GM19452 (cell line): Measurements from ENCODE around the gene FNIP2.

Experiments
- ATAC-seq: cut with Tn5 transposase; IDR thresholded peaks from one replicate; pipeline ENCODE4 v1.9.1; 2021; ENCODE audit not compliant: unreplicated experiment

FNIP2 gene

GRCh38 chr4:158760866-158761265, 8.0 kb upstream of the FNIP2 start:
- no peak for ATAC-seq

GRCh38 chr4:158762553-158762952, 6.3 kb upstream of the FNIP2 start:
- no peak for ATAC-seq

GRCh38 chr4:158763462-158763861, 5.4 kb upstream of the FNIP2 start:
- ATAC-seq, result no peak

GRCh38 chr4:158766434-158767044, 2.3 kb upstream of the FNIP2 start:
- ATAC-seq, result no peak

DNA sequence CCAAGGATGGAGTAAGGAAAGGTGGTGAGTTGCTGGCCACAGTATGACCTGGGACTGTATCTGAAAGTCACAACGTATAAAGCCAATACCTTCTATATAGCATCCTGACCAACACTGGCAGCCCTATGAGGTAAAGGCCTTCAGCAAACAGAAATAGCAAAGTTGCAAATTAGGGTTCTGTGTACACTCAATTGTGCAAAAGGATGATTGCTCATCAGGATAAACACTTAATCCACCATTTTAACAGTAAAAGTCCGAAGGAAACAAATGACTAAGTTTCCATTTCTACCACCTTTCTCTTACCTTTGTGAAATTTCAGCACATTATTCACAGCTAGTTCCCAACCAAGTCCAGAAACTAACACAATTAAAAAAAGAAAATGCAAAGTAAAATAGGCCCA, 1.4 kb upstream of the FNIP2 start:
- ATAC-seq, result no peak

DNA sequence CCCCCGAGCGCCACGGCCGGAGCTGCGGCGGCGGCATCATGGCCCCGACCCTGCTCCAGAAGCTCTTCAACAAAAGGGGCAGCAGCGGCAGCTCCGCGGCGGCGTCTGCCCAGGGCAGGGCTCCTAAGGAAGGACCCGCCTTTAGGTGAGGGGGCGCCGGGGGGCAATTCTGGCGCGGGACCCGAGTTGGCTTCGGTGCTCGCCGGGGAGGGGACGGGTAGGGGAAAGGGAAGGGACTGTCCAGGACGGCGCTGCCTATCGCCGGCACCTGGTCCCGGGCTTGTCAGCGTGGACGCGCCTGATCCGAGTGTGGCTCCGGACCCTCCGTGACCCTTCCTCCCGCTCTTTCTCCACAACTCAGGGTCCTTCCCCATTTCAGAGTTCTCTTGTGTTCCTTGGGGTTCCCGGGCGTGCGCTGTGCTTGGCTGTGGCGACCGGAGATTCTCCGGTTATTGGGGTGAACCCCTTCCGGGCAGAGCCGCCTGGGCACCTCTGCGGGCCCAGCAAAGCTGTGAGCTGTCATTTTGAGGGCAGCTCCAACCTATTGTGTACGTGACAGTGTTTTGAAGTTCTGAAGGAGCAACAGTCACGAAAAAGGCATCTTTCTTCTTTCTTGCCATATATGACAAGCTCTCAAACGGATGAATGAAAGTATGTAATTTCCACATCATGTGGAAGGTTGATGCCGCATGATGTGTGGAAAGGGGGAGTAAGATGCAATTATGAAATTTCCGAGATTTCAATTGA, 522 bp downstream of the FNIP2 start:
- peak; percentile 42 for ATAC-seq

DNA sequence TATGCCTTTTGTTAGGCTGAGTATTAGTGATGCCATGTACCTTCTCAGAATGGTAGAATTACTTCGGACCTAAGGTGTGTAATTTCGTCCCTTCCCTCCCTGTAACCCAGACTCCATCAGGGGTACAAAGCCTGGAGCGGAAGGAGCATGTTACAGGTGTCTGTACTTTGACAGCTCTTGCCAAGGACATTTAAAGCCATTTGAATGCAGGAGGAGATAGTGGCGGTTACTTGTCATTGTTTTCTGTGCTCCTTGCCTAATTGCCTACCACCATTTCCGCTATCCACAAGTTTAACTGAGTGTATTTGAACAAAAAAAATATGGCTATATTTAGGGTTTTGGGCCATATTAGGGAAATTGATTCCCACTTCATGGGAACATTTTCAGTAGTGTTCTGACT, 1.8 kb downstream of the FNIP2 start:
- no peak for ATAC-seq

DNA sequence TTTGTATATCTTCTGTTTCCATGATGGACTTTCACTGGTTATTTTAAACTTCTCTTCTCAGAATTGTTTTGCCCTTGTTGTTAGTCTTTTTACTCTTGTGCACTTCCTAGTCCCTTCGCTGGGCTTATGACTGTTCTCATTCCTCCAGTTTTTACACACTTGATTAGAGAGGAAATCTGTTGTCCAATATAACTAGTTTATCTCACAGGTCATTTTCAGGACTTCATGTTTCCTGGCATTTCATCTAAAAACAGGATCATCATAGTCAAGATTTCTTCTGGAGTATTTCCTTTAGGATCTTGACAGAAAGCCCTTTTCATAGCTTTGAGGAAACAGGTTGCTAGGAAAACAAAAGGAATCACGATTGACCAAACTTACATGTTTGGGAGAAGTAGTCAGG, 3.0 kb downstream of the FNIP2 start:
- ATAC-seq, result no peak

GRCh38 chr4:158775091-158775651, 6.3 kb downstream of the FNIP2 start:
- no peak for ATAC-seq

- ATAC-seq, result no peak
Observed at GRCh38 chr4:158776106-158776505, 7.3 kb downstream of the FNIP2 start.

- ATAC-seq, result peak; percentile 32
Observed at GRCh38 chr4:158777423-158778155, 8.8 kb downstream of the FNIP2 start.

DNA sequence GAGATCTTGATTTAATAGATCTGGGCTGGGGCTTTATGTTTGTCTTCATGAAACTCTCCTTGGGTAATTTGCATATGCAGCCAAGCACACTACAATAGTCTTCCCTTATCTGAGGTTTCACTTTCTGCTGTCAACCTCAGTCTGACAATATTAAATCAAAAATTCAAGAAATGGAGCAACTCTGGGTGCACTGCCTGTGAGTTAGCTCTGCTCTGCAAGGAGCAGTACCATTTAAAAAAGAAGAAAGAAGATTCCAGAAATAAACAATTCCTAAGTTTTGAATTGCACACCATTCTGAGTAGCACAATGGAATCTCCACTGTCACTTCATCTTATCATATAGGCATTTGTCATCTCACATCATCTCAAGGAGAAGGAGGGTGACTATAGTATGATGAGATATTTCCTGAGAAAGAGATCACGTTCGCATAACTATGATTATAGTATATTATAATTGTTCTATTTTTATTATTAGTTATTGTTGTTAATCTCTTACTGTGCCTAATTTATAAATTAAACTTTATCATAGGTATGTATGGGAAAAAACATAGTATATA, 9.4 kb downstream of the FNIP2 start:
- ATAC-seq, result peak; percentile 97

DNA sequence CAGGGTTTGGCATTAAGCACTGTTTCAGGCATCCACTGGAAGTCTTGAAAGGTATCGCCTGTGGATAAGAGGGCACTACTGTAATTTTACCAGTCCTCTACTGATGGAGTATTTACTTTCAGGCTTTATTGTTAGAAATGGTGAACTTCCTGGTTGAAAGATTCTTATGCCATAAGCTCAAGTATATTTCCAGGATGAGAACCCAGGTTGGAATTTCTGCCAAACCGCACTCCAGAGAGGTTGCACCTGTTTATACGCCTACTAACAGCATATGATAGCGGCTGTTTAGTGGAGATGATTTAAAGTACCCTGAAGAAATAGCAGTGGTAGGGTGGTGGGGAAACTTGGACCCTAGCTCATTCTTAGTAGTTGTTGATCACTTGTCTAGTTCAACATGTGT, 9.9 kb downstream of the FNIP2 start:
- ATAC-seq, result no peak

DNA sequence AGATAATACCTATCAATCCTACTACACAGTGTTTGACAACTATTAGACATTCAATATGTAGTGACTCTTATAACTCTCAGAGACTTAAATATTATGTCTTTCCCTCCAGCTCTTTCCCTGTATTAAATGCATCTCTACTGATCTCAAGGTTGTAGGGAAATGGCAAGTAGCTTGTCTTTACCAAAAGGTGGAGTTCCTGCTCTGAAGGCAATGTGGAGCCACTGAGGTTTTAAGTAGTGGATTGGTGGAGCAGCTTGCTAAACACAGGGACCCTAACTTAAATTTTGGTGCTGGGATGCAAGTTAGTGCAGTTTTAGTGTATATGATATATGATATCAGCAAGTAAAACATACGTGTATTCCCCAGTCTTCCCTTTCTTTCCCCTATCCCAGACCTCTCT, 13.1 kb downstream of the FNIP2 start:
- no peak for ATAC-seq

DNA sequence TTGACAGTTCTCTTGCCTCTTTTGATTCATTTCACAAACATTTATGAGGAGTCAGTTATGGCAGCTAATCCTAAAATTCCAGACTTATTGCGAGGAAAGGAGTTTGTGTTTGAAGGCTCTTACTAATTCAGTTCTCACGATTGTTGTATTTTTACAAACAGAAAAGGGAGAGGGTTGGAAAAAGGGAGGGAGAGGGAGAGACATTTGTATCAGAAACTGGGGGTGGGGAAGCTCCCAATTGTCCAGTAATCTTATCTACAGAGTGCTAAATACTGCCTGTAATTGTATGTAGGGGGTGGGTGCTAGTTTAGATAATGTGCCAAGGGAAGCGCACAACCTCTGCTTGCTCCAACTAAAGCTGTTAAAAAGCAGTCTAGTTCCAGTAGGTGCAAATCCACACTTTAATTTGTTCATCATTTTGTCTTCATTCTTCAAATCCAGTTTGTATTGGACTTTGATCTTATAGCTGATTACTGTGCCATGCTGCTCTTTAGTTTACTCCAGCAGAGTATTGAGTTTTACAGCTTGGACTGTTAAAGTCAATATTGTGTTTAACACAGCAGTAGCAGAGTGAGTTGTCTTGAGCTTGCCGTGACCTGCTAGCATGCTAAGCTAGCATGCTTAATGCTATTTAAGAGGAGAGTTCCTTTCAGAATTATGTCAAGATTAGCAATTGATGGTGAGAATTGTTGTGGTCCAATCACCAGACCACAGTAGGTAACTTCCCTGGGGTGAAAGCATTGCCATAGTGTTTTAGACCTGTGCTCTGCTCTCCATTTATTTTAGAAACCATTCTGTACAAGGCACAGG, 13.9 kb downstream of the FNIP2 start:
- ATAC-seq, result peak; percentile 55

GRCh38 chr4:158783785-158784184, 15.0 kb downstream of the FNIP2 start:
- no peak for ATAC-seq

DNA sequence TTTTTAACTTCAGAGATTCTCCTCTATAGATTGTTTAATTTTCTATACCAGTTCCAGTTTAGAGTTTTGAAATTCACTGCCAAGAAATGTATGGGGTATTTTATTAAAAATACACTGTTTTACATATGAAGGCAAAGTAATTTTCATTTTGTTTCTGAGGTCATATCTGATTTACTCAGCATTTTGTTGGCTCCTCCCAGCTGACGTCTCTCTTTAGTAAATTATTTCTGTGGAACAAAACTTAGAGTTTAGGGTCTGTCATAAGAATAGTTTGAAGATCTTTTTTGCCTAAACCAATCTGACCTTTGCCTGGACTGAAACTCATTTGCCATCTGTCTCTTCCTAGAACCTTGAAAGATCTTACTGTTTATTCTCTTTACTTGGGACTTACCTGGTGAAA, 16.9 kb downstream of the FNIP2 start:
- ATAC-seq, result no peak

DNA sequence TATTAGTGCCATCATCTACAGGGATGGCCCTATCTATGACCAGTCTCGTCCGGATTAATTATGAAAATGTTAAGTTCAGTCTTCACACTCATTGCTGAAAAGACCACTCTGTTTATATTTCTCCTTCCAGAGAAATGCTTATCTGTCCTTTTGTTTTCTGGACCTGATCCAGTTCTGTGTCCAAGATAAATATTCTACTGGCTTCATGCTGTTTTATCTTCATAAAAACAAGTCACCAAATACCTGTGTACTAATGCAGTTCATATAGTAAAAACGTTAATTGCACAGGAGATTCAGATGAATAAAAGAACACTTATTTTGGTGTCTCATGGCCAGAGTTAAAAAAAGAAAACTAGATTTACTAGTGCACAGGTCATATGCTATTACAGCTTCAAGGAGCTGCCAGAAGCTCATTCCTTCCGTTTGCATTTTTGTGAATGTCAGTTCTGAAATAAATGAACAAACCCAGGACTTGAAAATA, 17.3 kb downstream of the FNIP2 start:
- ATAC-seq, result no peak

GRCh38 chr4:158786955-158787354, 18.1 kb downstream of the FNIP2 start:
- ATAC-seq, result no peak

- ATAC-seq, result no peak
Observed at GRCh38 chr4:158787709-158788475, 19.1 kb downstream of the FNIP2 start.
